NCI-H69 (cell line): ENCODE data around the gene ARID2.

Experiments used
- DNase-seq: peaks from one replicate; lab custom pipeline; 2025; lab: John Stamatoyannopoulos, UW

ARID2 gene

GRCh38 chr12:45852508-45852907 is 123.0 kb downstream of the ARID2 start:
- no peak for DNase-seq

DNA sequence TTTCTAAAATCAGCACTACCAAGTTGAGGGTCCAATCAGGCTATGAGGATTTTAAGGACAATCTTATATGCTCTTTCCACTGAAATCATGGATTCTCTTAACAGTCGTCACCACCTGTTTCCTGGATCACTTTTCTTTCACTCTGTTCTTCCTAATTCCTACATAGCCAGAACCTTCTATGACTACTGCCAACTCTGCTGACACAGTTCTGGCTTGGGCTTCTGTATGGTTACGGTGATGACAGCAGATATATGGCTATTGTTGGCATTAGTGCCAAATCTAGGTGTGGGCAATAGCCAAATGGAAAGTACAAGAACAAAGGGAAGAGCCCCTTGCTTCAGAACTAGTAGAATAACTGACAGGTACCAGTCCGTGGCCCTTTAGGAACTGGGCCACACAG is 124.0 kb downstream of the ARID2 start:
- no peak for DNase-seq

- no peak for DNase-seq
Measured at GRCh38 chr12:45863332-45863731, 133.8 kb downstream of the ARID2 start.

GRCh38 chr12:45866299-45866698 is 136.8 kb downstream of the ARID2 start:
- DNase-seq: no peak

DNA sequence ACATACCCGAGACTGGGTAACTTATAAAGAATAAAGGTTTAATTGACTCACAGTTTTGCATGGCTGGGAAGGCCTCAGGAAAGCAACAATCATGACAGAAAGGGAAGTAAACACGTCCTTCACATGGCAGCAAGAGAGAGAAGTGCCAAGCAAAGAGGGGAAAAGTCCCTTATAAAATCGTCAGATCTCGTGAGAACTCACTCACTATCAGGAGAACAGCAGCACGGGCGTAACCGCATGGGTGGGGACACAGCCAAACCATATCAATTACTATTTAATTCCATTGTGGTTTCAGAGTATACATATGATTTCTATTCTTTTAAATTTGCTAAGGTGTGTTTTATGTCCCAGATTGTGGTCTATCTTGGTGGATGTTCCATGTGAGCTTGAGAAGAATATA is 142.9 kb downstream of the ARID2 start:
- no peak for DNase-seq

GRCh38 chr12:45877069-45877468 is 147.6 kb downstream of the ARID2 start:
- DNase-seq: no peak

GRCh38 chr12:45878630-45879255 is 149.2 kb downstream of the ARID2 start:
- peak; percentile 84 for DNase-seq

- peak; percentile 42 for DNase-seq
Measured at GRCh38 chr12:45879363-45879895, 149.9 kb downstream of the ARID2 start.

GRCh38 chr12:45880533-45880932 is 151.0 kb downstream of the ARID2 start:
- DNase-seq: peak; percentile 16

- DNase-seq: no peak
Measured at GRCh38 chr12:45883187-45883586, 153.7 kb downstream of the ARID2 start.

DNA sequence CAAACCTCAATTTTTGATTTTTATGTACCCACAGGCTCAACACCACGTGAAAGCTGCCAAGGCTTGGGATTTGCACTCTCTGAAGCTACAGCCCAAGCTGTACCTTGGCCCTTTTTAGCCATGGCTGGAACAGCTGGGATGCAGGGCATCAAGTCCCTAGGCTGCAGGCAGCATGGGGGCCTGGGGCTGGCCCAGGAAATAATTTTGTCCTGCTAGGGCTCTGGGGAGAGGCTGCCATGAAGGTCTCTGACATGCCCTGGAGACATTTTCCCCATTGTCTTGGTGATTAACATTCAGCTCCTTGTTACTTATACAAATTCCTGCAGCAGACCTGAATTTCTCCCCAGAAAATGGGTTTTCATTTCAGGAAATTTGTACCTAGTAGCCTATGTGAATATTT is 157.2 kb downstream of the ARID2 start:
- peak; percentile 25 for DNase-seq

DNA sequence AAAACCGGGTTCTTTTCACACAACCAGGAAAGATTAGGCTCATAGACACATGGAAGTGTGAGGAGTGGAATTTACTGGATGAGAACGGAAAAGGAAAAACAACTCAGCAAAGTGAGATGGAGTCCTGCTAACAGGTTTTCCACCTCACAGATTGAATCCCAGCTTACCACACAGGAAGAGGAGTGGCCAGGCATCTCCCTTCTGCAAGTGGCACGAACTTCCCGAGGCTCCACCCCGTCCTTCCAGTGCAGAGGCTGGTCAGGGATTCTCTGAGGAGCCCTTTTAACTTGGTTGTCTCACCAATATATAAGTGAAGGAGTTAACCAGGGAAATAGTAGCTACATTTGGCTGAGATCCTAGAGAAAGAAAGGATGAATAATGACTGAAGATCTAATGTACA is 158.0 kb downstream of the ARID2 start:
- DNase-seq: no peak

DNA sequence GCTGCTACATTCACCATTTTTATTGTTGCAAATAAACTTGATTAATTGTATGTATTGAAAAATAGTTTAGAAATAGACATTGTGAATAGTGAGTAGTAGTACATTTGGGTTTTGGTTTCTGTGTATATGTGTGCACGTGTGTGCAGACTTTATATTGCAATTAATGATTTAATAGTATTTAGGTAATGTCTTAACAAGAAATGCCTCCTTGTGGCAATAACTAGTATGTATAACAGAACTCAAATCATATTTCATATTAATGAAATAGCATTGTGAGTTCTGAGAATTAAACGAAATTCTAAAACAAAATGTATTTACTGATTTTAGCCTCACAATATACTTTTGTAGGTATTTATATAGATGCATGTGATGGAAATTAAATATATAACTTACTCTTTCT is 160.8 kb downstream of the ARID2 start:
- no peak for DNase-seq

GRCh38 chr12:45893240-45893639 is 163.7 kb downstream of the ARID2 start:
- peak; percentile 53 for DNase-seq

DNA sequence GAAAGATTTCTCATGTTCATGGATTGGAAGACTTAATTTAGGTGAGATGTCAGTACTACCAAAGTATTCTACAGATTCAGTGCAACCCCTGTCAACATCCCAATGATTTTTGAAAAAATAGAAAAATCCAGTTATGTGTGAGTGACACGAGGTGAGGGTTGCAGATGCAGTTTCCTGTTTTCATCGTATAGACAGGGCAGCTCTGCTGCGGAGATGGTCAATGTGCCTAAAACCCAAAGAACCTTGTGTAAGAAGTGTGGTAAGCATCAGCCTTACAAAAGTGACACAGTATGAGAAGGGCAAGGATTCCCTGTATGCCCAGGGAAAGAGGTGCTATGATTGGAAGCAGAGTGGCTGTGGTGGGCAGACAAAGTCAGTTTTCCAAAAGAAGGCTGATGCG is 166.5 kb downstream of the ARID2 start:
- DNase-seq: no peak

GRCh38 chr12:45898094-45898493 is 168.6 kb downstream of the ARID2 start:
- no peak for DNase-seq

DNA sequence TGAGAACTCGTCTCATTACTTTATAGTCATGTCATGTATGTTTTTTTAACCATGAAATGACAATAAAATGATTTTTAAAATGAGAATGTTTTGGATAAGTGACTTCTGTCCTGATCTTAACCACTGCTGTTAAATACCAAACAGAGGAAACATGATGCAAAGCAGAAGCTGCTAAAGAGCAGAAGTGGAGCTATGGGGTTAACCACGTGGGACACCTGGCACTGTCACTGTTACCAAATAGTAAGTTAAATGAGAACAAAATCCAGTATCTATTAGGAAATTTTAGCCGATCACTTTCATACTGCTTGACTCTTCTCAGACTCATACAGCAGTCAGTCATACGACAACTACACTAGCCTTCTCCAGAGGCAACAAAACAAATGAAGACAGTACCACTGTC is 178.4 kb downstream of the ARID2 start:
- DNase-seq: no peak

DNA sequence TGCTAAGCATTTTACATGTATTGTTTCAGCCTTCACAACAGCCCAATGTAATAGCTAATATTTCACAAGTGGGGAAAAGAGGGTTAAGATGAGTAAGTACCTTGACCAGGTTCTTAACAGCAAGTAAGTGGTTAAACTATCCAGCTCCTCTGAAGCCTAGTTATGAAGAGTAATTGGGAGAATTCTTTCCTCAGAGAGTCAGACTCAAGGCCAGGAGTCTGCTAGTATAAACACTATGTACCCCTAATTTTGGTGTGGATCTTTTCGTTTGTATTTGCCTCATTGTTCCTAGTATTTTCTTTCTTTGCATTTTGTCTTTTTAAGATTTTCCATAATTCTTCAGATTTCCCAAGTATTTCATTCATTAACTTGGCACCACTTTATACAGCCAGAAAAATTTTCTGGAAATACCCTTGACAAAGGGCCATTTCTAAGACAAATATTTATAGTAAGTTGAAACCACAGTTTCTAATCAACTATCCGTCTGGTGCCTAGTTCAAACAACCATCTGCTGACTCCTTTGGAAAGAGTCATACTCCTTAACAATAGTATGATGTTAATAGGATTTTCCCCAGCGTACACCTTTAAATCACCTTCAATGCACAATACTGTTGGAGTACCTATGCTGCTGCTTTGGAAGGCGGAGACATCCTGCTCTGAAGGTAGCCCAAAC is 179.7 kb downstream of the ARID2 start:
- peak; percentile 94 for DNase-seq

DNA sequence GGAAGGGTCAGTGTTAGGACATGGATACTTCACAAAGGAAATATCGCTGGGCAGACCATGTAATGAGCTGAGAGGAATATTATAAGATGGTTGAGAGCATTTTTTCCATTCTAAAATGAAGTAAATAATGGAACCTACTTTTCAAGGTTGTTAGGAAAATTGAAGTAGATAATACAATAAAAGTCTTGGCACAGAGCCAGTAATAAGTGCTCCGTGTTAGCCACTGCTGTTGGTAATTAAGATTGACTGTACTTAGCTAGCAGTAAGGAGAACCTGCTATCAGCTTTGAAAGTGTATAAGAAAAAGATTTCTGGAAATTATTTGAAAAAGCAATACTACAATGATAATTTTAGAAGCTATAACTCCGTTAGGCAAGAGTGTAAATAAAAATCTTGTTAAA is 183.3 kb downstream of the ARID2 start:
- peak; percentile 77 for DNase-seq

DNA sequence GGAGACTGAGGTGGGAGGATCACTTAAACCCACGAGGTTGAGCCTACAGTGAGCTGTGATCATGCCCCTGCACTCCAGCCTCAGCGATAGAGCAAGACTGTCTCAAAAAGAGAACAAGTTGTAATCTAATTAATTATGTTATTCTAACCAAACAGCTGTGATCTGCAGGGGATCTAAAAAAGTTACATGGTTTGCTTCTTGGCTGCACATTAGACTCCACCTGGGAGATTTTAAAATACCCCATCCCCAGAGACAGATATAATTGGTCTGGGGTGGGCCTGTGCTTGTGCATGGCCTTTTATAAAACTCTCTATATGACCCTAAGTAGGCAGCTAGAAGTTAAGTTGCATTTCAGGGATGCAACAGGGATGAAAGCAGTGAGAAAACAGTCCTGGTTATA is 184.1 kb downstream of the ARID2 start:
- peak; percentile 56 for DNase-seq

DNA sequence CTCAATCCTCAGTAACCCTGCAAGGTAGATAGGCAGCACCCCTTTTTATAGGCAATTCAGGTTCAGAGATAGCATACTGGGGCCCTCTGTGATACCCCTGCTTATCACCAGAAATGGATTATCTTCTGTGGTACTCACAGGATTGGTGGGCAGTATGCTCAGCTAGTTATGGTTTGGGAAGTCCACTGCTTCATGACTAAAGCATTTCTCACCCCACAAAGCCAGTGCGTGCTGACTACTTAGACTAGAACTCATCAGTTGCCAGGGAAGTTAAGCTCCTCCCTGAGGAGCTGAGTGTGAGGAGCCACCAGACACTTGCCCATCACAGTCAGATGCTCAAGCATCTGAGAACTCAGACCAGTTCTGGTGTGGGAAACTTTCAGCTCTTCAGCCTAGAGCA is 184.6 kb downstream of the ARID2 start:
- peak; percentile 33 for DNase-seq

DNA sequence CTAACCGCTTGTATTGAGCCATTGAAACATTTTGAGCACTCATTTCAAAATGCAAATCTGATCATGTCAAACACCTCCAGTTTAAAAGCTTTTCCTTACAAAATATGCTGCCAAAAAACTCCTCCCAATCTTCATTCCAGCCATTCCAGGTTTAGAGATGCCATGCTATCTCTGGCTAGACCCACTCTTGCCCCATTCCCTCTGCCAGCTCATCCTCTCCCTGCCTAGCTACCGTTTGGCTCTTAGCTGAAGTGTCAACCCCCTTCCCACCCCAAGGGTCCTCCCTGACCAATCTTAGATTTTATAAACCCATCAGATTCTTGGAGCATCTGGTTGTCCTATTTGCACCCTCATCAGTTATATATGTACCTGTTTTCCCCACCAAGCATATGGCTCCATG is 185.9 kb downstream of the ARID2 start:
- no peak for DNase-seq

- DNase-seq: no peak
Measured at GRCh38 chr12:45918818-45919217, 189.3 kb downstream of the ARID2 start.

- no peak for DNase-seq
Measured at GRCh38 chr12:45928309-45928708, 198.8 kb downstream of the ARID2 start.
